Neuronal stem cell (in vitro differentiated cells): Measurements from ENCODE around the gene OR51T1.
"Not testable (repeated sequence)": the region's sequence is repeated elsewhere in the genome, so short reads cannot be mapped to it uniquely, and the experiment has no call there.

ENCODE experiments used
- DNase-seq: peaks from one replicate; pipeline ENCODE4 v3.0.0-alpha.2; 2013; ENCODE audit warnings: low spot score
- H2AFZ ChIP-seq: one replicate; pipeline ENCODE4 v1.6.1; 2013; ENCODE audit warnings: mild to moderate bottlenecking, low read length, inconsistent platforms
- H2AK5ac ChIP-seq: 2 replicates; pipeline ENCODE4 v1.6.1; 2013; ENCODE audit warnings: low read depth, mild to moderate bottlenecking, inconsistent platforms, low read length, moderate library complexity, mixed read lengths
- H2BK120ac ChIP-seq: 2 replicates; pipeline ENCODE4 v1.6.1; 2013; ENCODE audit warnings: low read depth, mild to moderate bottlenecking, inconsistent platforms, low read length, moderate library complexity, mixed read lengths
- H2BK12ac ChIP-seq: one replicate; pipeline ENCODE4 v1.6.1; 2013; ENCODE audit warnings: low read length, inconsistent platforms
- H2BK15ac ChIP-seq: 2 replicates; pipeline ENCODE4 v1.6.1; 2013; ENCODE audit warnings: mild to moderate bottlenecking, low read length, inconsistent platforms, mixed read lengths
- H2BK5ac ChIP-seq: one replicate; pipeline ENCODE4 v1.6.1; 2013; ENCODE audit warnings: inconsistent platforms, mild to moderate bottlenecking, low read length, moderate library complexity
- H3K14ac ChIP-seq: one replicate; pipeline ENCODE4 v1.6.1; 2013; ENCODE audit warnings: low read length, inconsistent platforms
- H3K18ac ChIP-seq: 2 replicates; pipeline ENCODE4 v1.6.1; 2013; ENCODE audit warnings: low read length, inconsistent platforms
- H3K23ac ChIP-seq: 2 replicates; pipeline ENCODE4 v1.6.1; 2013; ENCODE audit warnings: low read depth, mild to moderate bottlenecking, mixed read lengths, low read length, inconsistent platforms; ENCODE audit not compliant: poor library complexity
- H3K27ac ChIP-seq: replicated peaks from 3 replicates; pipeline ENCODE4 v1.5.1; 2013; ENCODE audit warnings: low read length, inconsistent platforms
- H3K27me3 ChIP-seq, 3 experiments: 2 replicates each; pipeline ENCODE4 v1.6.1; 2013; ENCODE audit warnings: low read length in 3 of 3, mild to moderate bottlenecking in 2 of 3, inconsistent platforms in 1 of 3, low read depth in 1 of 3, mixed read lengths in 1 of 3, moderate library complexity in 1 of 3; ENCODE audit not compliant: control insufficient read depth in 3 of 3, insufficient read depth in 3 of 3
- H3K36me3 ChIP-seq, 2 donors: replicated peaks in 1 of 2; 2 replicates each; pipeline ENCODE4 v1.6.1; 2013; ENCODE audit warnings: low read length in 2 of 2; ENCODE audit not compliant: control insufficient read depth in 2 of 2, insufficient read depth in 2 of 2
- H3K4ac ChIP-seq: 2 replicates; pipeline ENCODE4 v1.6.1; 2013; ENCODE audit warnings: inconsistent platforms, mild to moderate bottlenecking, low read length, moderate library complexity
- H3K4me1 ChIP-seq, 2 donors: 1 replicate in 1 of 2; 2 replicates in 1 of 2; pipeline ENCODE4 v1.6.1; 2013; ENCODE audit warnings: low read length in 2 of 2, low read depth in 1 of 2; ENCODE audit not compliant: control insufficient read depth in 2 of 2, insufficient read depth in 1 of 2
- H3K4me2 ChIP-seq: one replicate; pipeline ENCODE4 v1.6.1; 2013; ENCODE audit warnings: mild to moderate bottlenecking, low read length, inconsistent platforms; ENCODE audit not compliant: insufficient read depth, poor library complexity, severe bottlenecking
- H3K4me3 ChIP-seq, 2 donors: 2 replicates each; pipeline ENCODE4 v1.5.1; 2013; ENCODE audit warnings: low read length in 2 of 2, mild to moderate bottlenecking in 2 of 2, inconsistent platforms in 1 of 2, moderate library complexity in 1 of 2
- H3K79me1 ChIP-seq: one replicate; pipeline ENCODE4 v1.6.1; 2013; ENCODE audit warnings: low read depth, mild to moderate bottlenecking, inconsistent platforms, low read length, moderate library complexity
- H3K9ac ChIP-seq: one replicate; pipeline ENCODE4 v1.6.1; 2013; ENCODE audit warnings: mild to moderate bottlenecking, low read depth, low read length, inconsistent platforms; ENCODE audit not compliant: poor library complexity
- H3K9me3 ChIP-seq, 2 donors: replicated peaks in 1 of 2; 2 replicates each; pipeline versions ENCODE3 to v1.6.1; 2013; ENCODE audit warnings: low read length in 2 of 2, mild to moderate bottlenecking in 2 of 2, inconsistent platforms in 1 of 2, low read depth in 1 of 2, mixed read lengths in 1 of 2, moderate library complexity in 1 of 2; ENCODE audit not compliant: control insufficient read depth in 2 of 2, insufficient read depth in 1 of 2
- H4K8ac ChIP-seq: one replicate; pipeline ENCODE4 v1.6.1; 2013; ENCODE audit warnings: low read depth, mild to moderate bottlenecking, inconsistent platforms, low read length, moderate library complexity
- H4K91ac ChIP-seq: one replicate; pipeline ENCODE4 v1.6.1; 2013; ENCODE audit warnings: low read length, low read depth, mild to moderate bottlenecking, inconsistent platforms; ENCODE audit not compliant: poor library complexity
- WGBS, 2 donors: extraction: QIAGEN DNeasy Blood & Tissue Kit; methylation state at CpG; one replicate each; pipeline ENCODE4 v1.1.7; 2013; ENCODE audit warnings: missing lambda C conversion rate in 2 of 2, mixed read lengths in 1 of 2; ENCODE audit not compliant: insufficient read length in 2 of 2, insufficient replicate concordance in 1 of 2; ENCODE audit errors: extremely low coverage in 2 of 2; 5-methylcytosine and 5-hydroxymethylcytosine counted together

OR51T1 gene

GRCh38 chr11:4854286-4854685, 27.4 kb upstream of the OR51T1 start:
- H4K8ac ChIP-seq, H3K27me3 ChIP-seq, H3K9ac ChIP-seq, H2BK120ac ChIP-seq, H2AK5ac ChIP-seq, H3K4ac ChIP-seq, H2BK15ac ChIP-seq, H3K4me3 ChIP-seq, H2BK5ac ChIP-seq, H3K4me2 ChIP-seq, H3K4me1 ChIP-seq, H3K23ac ChIP-seq, H2AFZ ChIP-seq, H3K27ac ChIP-seq, H3K14ac ChIP-seq, H3K36me3 ChIP-seq, H4K91ac ChIP-seq, H3K79me1 ChIP-seq, H3K9me3 ChIP-seq, DNase-seq, H3K18ac ChIP-seq, H2BK12ac ChIP-seq: not testable (repeated sequence)
- WGBS, 2 donors = no CpG with 5 or more reads among the region's 7 CpGs

GRCh38 chr11:4862447-4863236, 19.1 kb upstream of the OR51T1 start:
- DNase-seq = no peak
- Histone ChIP-seq H2BK5ac (no peak overlapping the region), H4K91ac (no peak overlapping the region), H2AFZ (no peak overlapping the region), H4K8ac (no peak overlapping the region), H3K9ac (no peak overlapping the region), H3K27me3 (no peaks in the 10 kb centered on the region), H3K79me1 (no peaks in the 10 kb centered on the region), H3K4me1 (no peaks in the 10 kb centered on the region), H3K4ac (no peak overlapping the region), H3K9me3 (no peaks in the 10 kb centered on the region), H3K23ac (no peak overlapping the region), H3K36me3 (no peaks in the 10 kb centered on the region), H3K27ac (no peak overlapping the region), H2AK5ac (no peak overlapping the region), H3K4me2 (no peak overlapping the region), H3K14ac (no peak overlapping the region), H3K4me3 (no peak overlapping the region), H2BK15ac (no peak overlapping the region), H2BK120ac (no peak overlapping the region), H3K18ac (no peak overlapping the region), H2BK12ac (no peak overlapping the region)

GRCh38 chr11:4863876-4864275, 17.8 kb upstream of the OR51T1 start:
- Histone ChIP-seq H3K27me3 (no peaks in the 10 kb centered on the region), H2BK5ac (no peak overlapping the region), H3K36me3 (no peaks in the 10 kb centered on the region), H3K18ac (no peak overlapping the region), H2AK5ac (no peak overlapping the region), H3K9me3 (no peaks in the 10 kb centered on the region), H3K27ac (no peak overlapping the region), H2BK12ac (no peak overlapping the region), H3K4me2 (no peak overlapping the region), H2AFZ (no peak overlapping the region), H2BK15ac (no peak overlapping the region), H3K4me3 (no peak overlapping the region), H3K14ac (no peak overlapping the region), H3K9ac (no peak overlapping the region), H3K79me1 (no peaks in the 10 kb centered on the region), H3K23ac (no peak overlapping the region), H4K91ac (no peak overlapping the region), H2BK120ac (no peak overlapping the region), H3K4ac (no peak overlapping the region), H4K8ac (no peak overlapping the region), H3K4me1 (no peaks in the 10 kb centered on the region)
- no peak for DNase-seq
- no CpG with 5 or more reads among the region's 4 CpGs for WGBS, 2 donors

- H3K18ac ChIP-seq = no peak overlapping the region
- H3K4ac ChIP-seq = no peak overlapping the region
- H2BK12ac ChIP-seq = no peak overlapping the region
- no peak overlapping the region for H3K9ac ChIP-seq
- no peak overlapping the region for H4K91ac ChIP-seq
- H3K4me3 ChIP-seq = no peak overlapping the region
- no peak overlapping the region for H2AK5ac ChIP-seq
- H3K23ac ChIP-seq = no peak overlapping the region
- no peak overlapping the region for H3K4me2 ChIP-seq
- no peaks in the 10 kb centered on the region for H3K4me1 ChIP-seq
- H2BK15ac ChIP-seq = no peak overlapping the region
- H3K14ac ChIP-seq = no peak overlapping the region
- no peaks in the 10 kb centered on the region for H3K9me3 ChIP-seq
- H2BK120ac ChIP-seq = no peak overlapping the region
- no peak for DNase-seq
- H2BK5ac ChIP-seq = no peak overlapping the region
- H3K36me3 ChIP-seq = no peaks in the 10 kb centered on the region
- no peaks in the 10 kb centered on the region for H3K27me3 ChIP-seq
- H4K8ac ChIP-seq = no peak overlapping the region
- H3K79me1 ChIP-seq = no peaks in the 10 kb centered on the region
- H2AFZ ChIP-seq = no peak overlapping the region
- WGBS, 2 donors = no CpG with 5 or more reads among the region's 1 CpG
- H3K27ac ChIP-seq = no peak overlapping the region
Measured at GRCh38 chr11:4865855-4866254, 15.8 kb upstream of the OR51T1 start.
